H4 (cell line): Measurements from ENCODE around the gene TSPOAP1. TPM values are rescaled to one million over a fixed set of nuclear protein-coding genes. Genes with fewer than 3 reads are reported as not detected.

ENCODE experiments used
- DNase-seq: peaks from one replicate; pipeline ENCODE4 v3.0.0-alpha.2; 2015; ENCODE audit warnings: low spot score
- total RNA-seq: library from RNA; depleted of rRNA; stranded (reverse); fragments of >200 nt; shearing (Covaris generic); gene quantifications from 2 replicates; pipeline ENCODE4 v1.2.3, GENCODE V29; 2014; rRNA removed

The TSPOAP1 gene
- total RNA-seq, 1 experiment from 2014 or later = not detected

- DNase-seq = no peak
Measured at GRCh38 chr17:58263773-58264172, 64.8 kb downstream of the TSPOAP1 start.

GRCh38 chr17:58262149-58262548 is 66.4 kb downstream of the TSPOAP1 start:
- DNase-seq = no peak

- no peak for DNase-seq
Measured at GRCh38 chr17:58254803-58255202, 73.8 kb downstream of the TSPOAP1 start.

- DNase-seq = no peak
Measured at GRCh38 chr17:58253082-58253481, 75.5 kb downstream of the TSPOAP1 start.

- no peak for DNase-seq
Measured at GRCh38 chr17:58252141-58252540, 76.5 kb downstream of the TSPOAP1 start.

Other genes with a start within 250 kb of the TSPOAP1 start
- 10.6 and 14.5 TPM in 2 replicates for gene DYNLL2, start 245.4 kb downstream of the TSPOAP1 start, total RNA-seq
- gene OR4D1, start 180.4 kb downstream of the TSPOAP1 start, total RNA-seq = 0.02 TPM in 1 of 2 replicates, not detected in the other
- gene OR4D2, start 161.8 kb downstream of the TSPOAP1 start, total RNA-seq = not detected in 2 replicates
- 0.08 TPM in 1 of 2 replicates, not detected in the other for gene EPX, start 136.1 kb downstream of the TSPOAP1 start, total RNA-seq
- gene MKS1, start 109.5 kb downstream of the TSPOAP1 start, total RNA-seq = 16.8 and 18.1 TPM in 2 replicates
- not detected in 2 replicates for gene LPO, start 90.2 kb downstream of the TSPOAP1 start, total RNA-seq
- gene MPO, start 47.9 kb downstream of the TSPOAP1 start, total RNA-seq = not detected in 2 replicates
- 94.2 and 99.9 TPM in 2 replicates for gene SUPT4H1, start 23.4 kb upstream of the TSPOAP1 start, total RNA-seq
- gene RNF43, start 88.7 kb upstream of the TSPOAP1 start, total RNA-seq = 1.8 and 2.1 TPM in 2 replicates
- not detected in 2 replicates for gene HSF5, start 159.6 kb upstream of the TSPOAP1 start, total RNA-seq
- gene MTMR4, start 185.8 kb upstream of the TSPOAP1 start, total RNA-seq = 31.1 and 43.5 TPM in 2 replicates